HG02885 (cell line): ENCODE measurements around the gene RBP5.

Experiments used
- ATAC-seq: cut with Tn5 transposase; IDR thresholded peaks from one replicate; pipeline ENCODE4 v1.9.1; 2021; ENCODE audit warnings: mild to moderate bottlenecking; ENCODE audit not compliant: unreplicated experiment, poor library complexity

RBP5 gene

GRCh38 chr12:7146906-7147305, 18.2 kb upstream of the RBP5 start:
- ATAC-seq: no peak

GRCh38 chr12:7146228-7146627, 17.5 kb upstream of the RBP5 start:
- no peak for ATAC-seq

GRCh38 chr12:7145671-7146070, 17.0 kb upstream of the RBP5 start:
- ATAC-seq: no peak

- no peak for ATAC-seq
Measured at GRCh38 chr12:7144414-7145120, 15.9 kb upstream of the RBP5 start.

GRCh38 chr12:7143564-7143963, 14.9 kb upstream of the RBP5 start:
- no peak for ATAC-seq

- no peak for ATAC-seq
Measured at GRCh38 chr12:7142809-7143465, 14.2 kb upstream of the RBP5 start.

- ATAC-seq: no peak
Measured at GRCh38 chr12:7142056-7142644, 13.5 kb upstream of the RBP5 start.

GRCh38 chr12:7141351-7142005, 12.8 kb upstream of the RBP5 start:
- ATAC-seq: no peak

GRCh38 chr12:7139200-7139599, 10.5 kb upstream of the RBP5 start:
- ATAC-seq: no peak

- no peak for ATAC-seq
Measured at GRCh38 chr12:7137908-7138307, 9.2 kb upstream of the RBP5 start.

GRCh38 chr12:7136676-7137075, 8.0 kb upstream of the RBP5 start:
- ATAC-seq: no peak

GRCh38 chr12:7136071-7136470, 7.4 kb upstream of the RBP5 start:
- no peak for ATAC-seq

- ATAC-seq: no peak
Measured at GRCh38 chr12:7134396-7135166, 5.9 kb upstream of the RBP5 start.

- no peak for ATAC-seq
Measured at GRCh38 chr12:7131502-7131866, 2.8 kb upstream of the RBP5 start.

GRCh38 chr12:7130701-7131501, 2.2 kb upstream of the RBP5 start:
- peak; percentile 32 for ATAC-seq

- ATAC-seq: peak; percentile 82
Measured at GRCh38 chr12:7129872-7130691, 1.4 kb upstream of the RBP5 start, which contains the start of gene CLSTN3. Gene CLSTN3 (plus strand): TSS chr12:7130371. CDS start chr12:7130649, 278 bp downstream.

GRCh38 chr12:7129287-7129871, 690 bp upstream of the RBP5 start:
- ATAC-seq: no peak

GRCh38 chr12:7127916-7128626, 618 bp downstream of the RBP5 start:
- ATAC-seq: no peak
